ENCODE data around the gene ANTXR2. TPM values are rescaled to one million over a fixed set of nuclear protein-coding genes. Genes with fewer than 3 reads are reported as not detected.
A peak's percentile ranks its signal among the peaks of the same experiment; 100 is the strongest.

The ANTXR2 gene
- total RNA-seq, 2 donors from 2014 or later = 13.6 to 16.4 TPM

- WGBS, 2 experiments (ENCODE audit: insufficient coverage in 1 of 2, insufficient read length in 1 of 2) = 80 to 84% methylated on average over 1 to 4 of the region's 4 CpGs
- peaks cover 3% of the 10 kb centered on the region for H3K9me3 Mint-ChIP-seq
- Histone ChIP-seq H3K9ac (ENCODE audit: extremely low read depth, low read length, poor library complexity, severe bottlenecking) (peak overlapping the region; percentile 59), H3K27me3 (ENCODE audit: control insufficient read depth, insufficient read depth, low read length, poor library complexity, severe bottlenecking) (peaks cover 16% of the 10 kb centered on the region), H3K27ac (ENCODE audit: low read depth, low read length) (peak overlapping the region; percentile 95), H3K4me3 (ENCODE audit: low read length) (peak overlapping the region; percentile 84), H3K36me3 (ENCODE audit: control insufficient read depth, insufficient read depth, low read length) (no peaks in the 10 kb centered on the region), H3K4me1 (ENCODE audit: control insufficient read depth, insufficient read depth, low read length) (peaks cover 4% of the 10 kb centered on the region), H3K9me3 (ENCODE audit: control insufficient read depth, low read length) (no peaks in the 10 kb centered on the region)
- peak overlapping the region; percentile 77 for H3K4me3 Mint-ChIP-seq
- TF ChIP-seq CTCF (conservative IDR thresholded peaks at IDR 0.05) = no peak
- peaks cover 31% of the 10 kb centered on the region for H3K27me3 Mint-ChIP-seq (ENCODE audit: insufficient read depth)
- peak overlapping the region; percentile 52 for H3K27ac Mint-ChIP-seq
- H3K36me3 Mint-ChIP-seq (ENCODE audit: low read depth) = no peaks in the 10 kb centered on the region
- DNase-seq = no peak
- H3K4me1 Mint-ChIP-seq = peaks cover 9% of the 10 kb centered on the region
Measured at GRCh38 chr4:80073473-80074008, 512 bp upstream of the ANTXR2 start.

- Mint-ChIP-seq H3K4me1 (peaks cover 9% of the 10 kb centered on the region), H3K36me3 (ENCODE audit: low read depth) (no peaks in the 10 kb centered on the region)
- H3K27ac ChIP-seq (ENCODE audit: low read depth, low read length) = peak overlapping the region; percentile 95
Measured at GRCh38 chr4:80072228-80072743, 743 bp downstream of the ANTXR2 start.

GRCh38 chr4:80071604-80072227 lies 1.3 kb downstream of the ANTXR2 start:
- no peak overlapping the region for H3K27ac ChIP-seq (ENCODE audit: low read depth, low read length)
- peak overlapping the region; percentile 84 for H3K4me3 ChIP-seq (ENCODE audit: low read length)
- DNase-seq = peak; percentile 80
- WGBS, 2 experiments (ENCODE audit: insufficient coverage in 1 of 2, insufficient read length in 1 of 2) = 11 to 24% methylated on average over 6 to 15 of the region's 15 CpGs
- Mint-ChIP-seq H3K36me3 (ENCODE audit: low read depth) (no peaks in the 10 kb centered on the region), H3K4me3 (peak overlapping the region; percentile 77), H3K27me3 (ENCODE audit: insufficient read depth) (peaks cover 31% of the 10 kb centered on the region), H3K4me1 (peaks cover 9% of the 10 kb centered on the region), H3K9me3 (peaks cover 3% of the 10 kb centered on the region), H3K27ac (peak overlapping the region; percentile 1)
- no peaks in the 10 kb centered on the region for H3K9me3 ChIP-seq (ENCODE audit: control insufficient read depth, low read length)
- peaks cover 16% of the 10 kb centered on the region for H3K27me3 ChIP-seq (ENCODE audit: control insufficient read depth, insufficient read depth, low read length, poor library complexity, severe bottlenecking)
- no peaks in the 10 kb centered on the region for H3K36me3 ChIP-seq (ENCODE audit: control insufficient read depth, insufficient read depth, low read length)
- H3K9ac ChIP-seq (ENCODE audit: extremely low read depth, low read length, poor library complexity, severe bottlenecking) = peak overlapping the region; percentile 59
- H3K4me1 ChIP-seq (ENCODE audit: control insufficient read depth, insufficient read depth, low read length) = peaks cover 4% of the 10 kb centered on the region
- TF ChIP-seq CTCF (conservative IDR thresholded peaks at IDR 0.05) = no peak

More at GRCh38 chr4:80072228-80072743, 743 bp downstream of the ANTXR2 start:
- Histone ChIP-seq H3K9me3 (ENCODE audit: control insufficient read depth, low read length) (no peaks in the 10 kb centered on the region), H3K27me3 (ENCODE audit: control insufficient read depth, insufficient read depth, low read length, poor library complexity, severe bottlenecking) (peaks cover 16% of the 10 kb centered on the region), H3K4me1 (ENCODE audit: control insufficient read depth, insufficient read depth, low read length) (peaks cover 4% of the 10 kb centered on the region), H3K4me3 (ENCODE audit: low read length) (peak overlapping the region; percentile 84), H3K36me3 (ENCODE audit: control insufficient read depth, insufficient read depth, low read length) (no peaks in the 10 kb centered on the region), H3K9ac (ENCODE audit: extremely low read depth, low read length, poor library complexity, severe bottlenecking) (peak overlapping the region; percentile 59)
- H3K27ac Mint-ChIP-seq = peak overlapping the region; percentile 1
- peaks cover 31% of the 10 kb centered on the region for H3K27me3 Mint-ChIP-seq (ENCODE audit: insufficient read depth)
- no peak for TF ChIP-seq CTCF (conservative IDR thresholded peaks at IDR 0.05)
- WGBS, 2 experiments (ENCODE audit: insufficient coverage in 1 of 2, insufficient read length in 1 of 2) = 0% methylated on average over 4 to 37 of the region's 37 CpGs
- no peak for DNase-seq
- H3K4me3 Mint-ChIP-seq = peak overlapping the region; percentile 77
- peaks cover 3% of the 10 kb centered on the region for H3K9me3 Mint-ChIP-seq

All from endodermal cell (in vitro differentiated cells).